Breast epithelium (tissue), 3 donors: ENCODE measurements around the gene TNFAIP8L1.

ENCODE experiments used
- POLR2A ChIP-seq: fragments of 450-650 bp; IDR thresholded peaks from one replicate; pipeline ENCODE4 v1.6.1; 2016; ENCODE audit warnings: antibody characterized with exemption, mild to moderate bottlenecking, moderate library complexity
- POLR2AphosphoS5 ChIP-seq, 3 donors: sonication (generic); formaldehyde crosslinking; IDR thresholded peaks; one replicate each; pipeline ENCODE4 v1.6.1; 2017; ENCODE audit warnings: antibody characterized with exemption in 3 of 3
- TF ChIP-seq, protein P1 (sequence below), 3 donors: fragments of 450-650 bp; IDR thresholded peaks; one replicate each; pipeline ENCODE4 v1.5.1; 2016 to 2017; ENCODE audit warnings: antibody characterized with exemption in 3 of 3, mild to moderate bottlenecking in 3 of 3, moderate library complexity in 3 of 3

DNA sequence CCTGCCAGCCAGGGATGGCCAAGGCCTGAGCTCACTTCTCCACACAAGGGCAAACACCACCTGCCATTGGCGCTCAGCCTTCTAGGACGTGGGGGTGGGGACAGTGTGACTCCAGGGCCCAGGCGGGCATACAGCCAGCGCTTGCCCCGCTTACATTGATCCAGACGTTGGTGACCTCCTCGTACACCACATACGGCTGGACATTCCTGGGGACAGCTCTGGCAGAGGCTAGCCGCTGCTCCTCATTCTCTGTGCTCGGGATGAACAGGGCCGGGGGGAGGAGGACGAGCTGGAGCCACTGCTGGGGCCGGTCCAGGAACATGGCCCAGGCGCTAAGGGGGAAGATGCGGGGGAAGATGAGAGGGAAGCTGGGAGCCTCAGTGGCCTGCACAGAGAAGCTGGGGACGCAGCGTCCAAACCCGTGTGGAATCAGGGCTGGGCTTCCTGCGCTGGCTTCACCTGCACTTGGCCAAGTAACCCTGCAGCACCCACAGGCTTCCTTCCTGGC lies 56.0 kb downstream of the TNFAIP8L1 start:
- TF ChIP-seq POLR2AphosphoS5 (IDR thresholded peaks at IDR 0.05): peak in 1 of 3 donors; percentile 33
- TF ChIP-seq, protein P1, sequence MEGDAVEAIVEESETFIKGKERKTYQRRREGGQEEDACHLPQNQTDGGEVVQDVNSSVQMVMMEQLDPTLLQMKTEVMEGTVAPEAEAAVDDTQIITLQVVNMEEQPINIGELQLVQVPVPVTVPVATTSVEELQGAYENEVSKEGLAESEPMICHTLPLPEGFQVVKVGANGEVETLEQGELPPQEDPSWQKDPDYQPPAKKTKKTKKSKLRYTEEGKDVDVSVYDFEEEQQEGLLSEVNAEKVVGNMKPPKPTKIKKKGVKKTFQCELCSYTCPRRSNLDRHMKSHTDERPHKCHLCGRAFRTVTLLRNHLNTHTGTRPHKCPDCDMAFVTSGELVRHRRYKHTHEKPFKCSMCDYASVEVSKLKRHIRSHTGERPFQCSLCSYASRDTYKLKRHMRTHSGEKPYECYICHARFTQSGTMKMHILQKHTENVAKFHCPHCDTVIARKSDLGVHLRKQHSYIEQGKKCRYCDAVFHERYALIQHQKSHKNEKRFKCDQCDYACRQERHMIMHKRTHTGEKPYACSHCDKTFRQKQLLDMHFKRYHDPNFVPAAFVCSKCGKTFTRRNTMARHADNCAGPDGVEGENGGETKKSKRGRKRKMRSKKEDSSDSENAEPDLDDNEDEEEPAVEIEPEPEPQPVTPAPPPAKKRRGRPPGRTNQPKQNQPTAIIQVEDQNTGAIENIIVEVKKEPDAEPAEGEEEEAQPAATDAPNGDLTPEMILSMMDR (IDR thresholded peaks at IDR 0.05): no peak
- no peak for TF ChIP-seq POLR2A
